Right lobe of liver (tissue), 4 donors: ENCODE measurements around the gene SLC25A12.

ENCODE experiments used
- POLR2A ChIP-seq: fragments of 450-650 bp; IDR thresholded peaks from one replicate; pipeline ENCODE4 v1.6.1; 2017; ENCODE audit warnings: antibody characterized with exemption, mild to moderate bottlenecking
- TF ChIP-seq, protein P1 (sequence below), 4 donors: fragments of 200-600 bp in 3 of 4; fragments of 450-650 bp in 1 of 4; IDR thresholded peaks; one replicate each; pipeline versions ENCODE4 v1.5.1 to v1.8.0; 2016 to 2022; ENCODE audit warnings: antibody characterized with exemption in 4 of 4, mild to moderate bottlenecking in 2 of 4
- donor health status: DM: no; HTN: no; CAD: no.
- donor health status: DM: no; HTN: no; CAD: no.
- donor health status: DM: no; HTN: yes; CAD: no.

- TF ChIP-seq, protein P1, sequence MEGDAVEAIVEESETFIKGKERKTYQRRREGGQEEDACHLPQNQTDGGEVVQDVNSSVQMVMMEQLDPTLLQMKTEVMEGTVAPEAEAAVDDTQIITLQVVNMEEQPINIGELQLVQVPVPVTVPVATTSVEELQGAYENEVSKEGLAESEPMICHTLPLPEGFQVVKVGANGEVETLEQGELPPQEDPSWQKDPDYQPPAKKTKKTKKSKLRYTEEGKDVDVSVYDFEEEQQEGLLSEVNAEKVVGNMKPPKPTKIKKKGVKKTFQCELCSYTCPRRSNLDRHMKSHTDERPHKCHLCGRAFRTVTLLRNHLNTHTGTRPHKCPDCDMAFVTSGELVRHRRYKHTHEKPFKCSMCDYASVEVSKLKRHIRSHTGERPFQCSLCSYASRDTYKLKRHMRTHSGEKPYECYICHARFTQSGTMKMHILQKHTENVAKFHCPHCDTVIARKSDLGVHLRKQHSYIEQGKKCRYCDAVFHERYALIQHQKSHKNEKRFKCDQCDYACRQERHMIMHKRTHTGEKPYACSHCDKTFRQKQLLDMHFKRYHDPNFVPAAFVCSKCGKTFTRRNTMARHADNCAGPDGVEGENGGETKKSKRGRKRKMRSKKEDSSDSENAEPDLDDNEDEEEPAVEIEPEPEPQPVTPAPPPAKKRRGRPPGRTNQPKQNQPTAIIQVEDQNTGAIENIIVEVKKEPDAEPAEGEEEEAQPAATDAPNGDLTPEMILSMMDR (IDR thresholded peaks at IDR 0.05), result no peak
- no peak for TF ChIP-seq POLR2A
These were observed 29.6 kb downstream of the SLC25A12 start for GRCh38 chr2:171864357-171864985.
